ENCODE results near the gene LYSMD3.

Gene LYSMD3

GRCh38 chr5:90554358-90555006 is 25.1 kb upstream of the LYSMD3 start:
- H3K4me1 ChIP-seq (ENCODE audit: insufficient read depth, low read length, poor library complexity, severe bottlenecking): no peaks in the 10 kb centered on the region
- H3K4me2 ChIP-seq (ENCODE audit: low read depth, low read length, poor library complexity, severe bottlenecking): no peak overlapping the region
- no peaks in the 10 kb centered on the region for H3F3A ChIP-seq (ENCODE audit: low read depth)
- no peaks in the 10 kb centered on the region for H3K79me2 ChIP-seq (ENCODE audit: insufficient read depth, low read length)
- no peaks in the 10 kb centered on the region for H4K20me1 ChIP-seq (ENCODE audit: insufficient read depth, low read length, poor library complexity, severe bottlenecking)
- TF ChIP-seq EZH2phosphoT487 (IDR thresholded peaks at IDR 0.05; ENCODE audit: borderline replicate concordance) (no peak), CTCF (conservative IDR thresholded peaks at IDR 0.05; ENCODE audit: low read length) (no peak)
- H2AFZ ChIP-seq (ENCODE audit: low read length): no peak overlapping the region
- no peaks in the 10 kb centered on the region for H3K36me3 ChIP-seq (ENCODE audit: insufficient read depth, low read length)
- no peaks in the 10 kb centered on the region for H3K9me2 ChIP-seq (replicated peaks; ENCODE audit: low read depth, low read length)
- no peaks in the 10 kb centered on the region for H3K27me3 ChIP-seq (ENCODE audit: insufficient read depth, low read length, poor library complexity, severe bottlenecking)
- no peak overlapping the region for H3K4me3 ChIP-seq (ENCODE audit: low read length, poor library complexity, severe bottlenecking)
- H3K9me3 ChIP-seq (ENCODE audit: insufficient read depth, low read depth, low read length): no peaks in the 10 kb centered on the region
- no peak overlapping the region for H3K9ac ChIP-seq (ENCODE audit: low read depth, low read length, poor library complexity, severe bottlenecking)

- TF ChIP-seq CTCF (conservative IDR thresholded peaks at IDR 0.05; ENCODE audit: low read length) (no peak), EZH2phosphoT487 (IDR thresholded peaks at IDR 0.05; ENCODE audit: borderline replicate concordance) (no peak)
- Histone ChIP-seq H3K4me3 (ENCODE audit: low read length, poor library complexity, severe bottlenecking) (no peak overlapping the region), H3K27me3 (ENCODE audit: insufficient read depth, low read length, poor library complexity, severe bottlenecking) (no peaks in the 10 kb centered on the region), H3K9me2 (replicated peaks; ENCODE audit: low read depth, low read length) (no peaks in the 10 kb centered on the region), H3K36me3 (ENCODE audit: insufficient read depth, low read length) (no peaks in the 10 kb centered on the region), H4K20me1 (ENCODE audit: insufficient read depth, low read length, poor library complexity, severe bottlenecking) (no peaks in the 10 kb centered on the region), H3K9me3 (ENCODE audit: insufficient read depth, low read depth, low read length) (no peaks in the 10 kb centered on the region), H3F3A (ENCODE audit: low read depth) (no peaks in the 10 kb centered on the region), H3K4me1 (ENCODE audit: insufficient read depth, low read length, poor library complexity, severe bottlenecking) (no peaks in the 10 kb centered on the region), H3K9ac (ENCODE audit: low read depth, low read length, poor library complexity, severe bottlenecking) (no peak overlapping the region), H3K79me2 (ENCODE audit: insufficient read depth, low read length) (no peaks in the 10 kb centered on the region), H2AFZ (ENCODE audit: low read length) (no peak overlapping the region), H3K4me2 (ENCODE audit: low read depth, low read length, poor library complexity, severe bottlenecking) (no peak overlapping the region)
Observed at GRCh38 chr5:90553711-90554110, 24.3 kb upstream of the LYSMD3 start.

GRCh38 chr5:90551376-90551775 is 22.0 kb upstream of the LYSMD3 start:
- Histone ChIP-seq H3K4me2 (ENCODE audit: low read depth, low read length, poor library complexity, severe bottlenecking) (no peak overlapping the region), H4K20me1 (ENCODE audit: insufficient read depth, low read length, poor library complexity, severe bottlenecking) (no peaks in the 10 kb centered on the region), H3K4me3 (ENCODE audit: low read length, poor library complexity, severe bottlenecking) (no peak overlapping the region), H3K4me1 (ENCODE audit: insufficient read depth, low read length, poor library complexity, severe bottlenecking) (no peaks in the 10 kb centered on the region), H3K79me2 (ENCODE audit: insufficient read depth, low read length) (no peaks in the 10 kb centered on the region), H3K9me2 (replicated peaks; ENCODE audit: low read depth, low read length) (no peaks in the 10 kb centered on the region), H3K9me3 (ENCODE audit: insufficient read depth, low read depth, low read length) (no peaks in the 10 kb centered on the region), H3K36me3 (ENCODE audit: insufficient read depth, low read length) (no peaks in the 10 kb centered on the region), H3K9ac (ENCODE audit: low read depth, low read length, poor library complexity, severe bottlenecking) (no peak overlapping the region), H3K27me3 (ENCODE audit: insufficient read depth, low read length, poor library complexity, severe bottlenecking) (no peaks in the 10 kb centered on the region), H2AFZ (ENCODE audit: low read length) (no peak overlapping the region), H3F3A (ENCODE audit: low read depth) (no peaks in the 10 kb centered on the region)
- TF ChIP-seq CTCF (conservative IDR thresholded peaks at IDR 0.05; ENCODE audit: low read length): no peak
- no peak for TF ChIP-seq EZH2phosphoT487 (IDR thresholded peaks at IDR 0.05; ENCODE audit: borderline replicate concordance)
